Vagina (tissue), 2 donors: ENCODE measurements around the gene DIS3L.

ENCODE experiments used
- CTCF ChIP-seq, 3 experiments: fragments of 450-650 bp in 2 of 3; fragments of 200-600 bp in 1 of 3; sonication (generic) in 1 of 3; IDR thresholded peaks; one replicate each; pipeline ENCODE4 v1.5.1; 2017 to 2019; ENCODE audit warnings: antibody characterized with exemption in 3 of 3, mild to moderate bottlenecking in 2 of 3, moderate library complexity in 2 of 3
- POLR2A ChIP-seq, 2 donors: fragments of 450-650 bp; IDR thresholded peaks; one replicate each; pipeline ENCODE4 v1.6.1; 2017; ENCODE audit warnings: antibody characterized with exemption in 2 of 2, mild to moderate bottlenecking in 2 of 2, moderate library complexity in 2 of 2
- POLR2AphosphoS5 ChIP-seq, 2 donors: sonication (generic); formaldehyde crosslinking; IDR thresholded peaks; one replicate each; pipeline ENCODE4 v1.9.0; 2017; ENCODE audit warnings: antibody characterized with exemption in 2 of 2, mild to moderate bottlenecking in 2 of 2, low read depth in 1 of 2; ENCODE audit not compliant: insufficient read depth in 1 of 2

- no peak for TF ChIP-seq POLR2A (IDR thresholded peaks at IDR 0.05)
- no peak for TF ChIP-seq POLR2AphosphoS5 (IDR thresholded peaks at IDR 0.05; ENCODE audit: insufficient read depth in 1 of 2, low read depth in 1 of 2)
- TF ChIP-seq CTCF (IDR thresholded peaks at IDR 0.05): no peak
Observed at GRCh38 chr15:66249605-66250174, 43.7 kb upstream of the DIS3L start.
